OCI-LY1 (cell line): Measurements from ENCODE around the gene MAP2K6.

Experiments
- H2AFZ ChIP-seq: fragments of 200-600 bp; sonication (generic), shearing (Covaris generic); 2 replicates; pipeline ENCODE4 v1.6.0; 2014; ENCODE audit warnings: antibody characterized with exemption, mild to moderate bottlenecking, low read length
- H3F3A ChIP-seq: fragments of 200-600 bp; sonication (generic), shearing (Covaris generic); 2 replicates; pipeline ENCODE4 v1.6.0; 2014; ENCODE audit warnings: mild to moderate bottlenecking, antibody characterized with exemption, low read length, moderate library complexity; ENCODE audit not compliant: insufficient read depth
- H3K27ac ChIP-seq: fragments of 200-600 bp; sonication (generic); 2 replicates; pipeline ENCODE4 v1.5.1; 2014; ENCODE audit warnings: low read length, mixed run types, mild to moderate bottlenecking, low read depth; ENCODE audit not compliant: poor library complexity, severe bottlenecking
- H3K27me3 ChIP-seq: fragments of 200-600 bp; sonication (generic); 2 replicates; pipeline ENCODE4 v1.6.0; 2014; ENCODE audit warnings: antibody characterized with exemption, mild to moderate bottlenecking, low read length, moderate library complexity; ENCODE audit not compliant: insufficient read depth
- H3K36me3 ChIP-seq: fragments of 200-600 bp; sonication (generic); 2 replicates; pipeline ENCODE4 v1.6.1; 2014; ENCODE audit warnings: mild to moderate bottlenecking, antibody characterized with exemption, low read length, moderate library complexity, mixed read lengths; ENCODE audit not compliant: insufficient read depth
- H3K4me1 ChIP-seq: fragments of 200-600 bp; sonication (generic); 2 replicates; pipeline ENCODE4 v1.5.1; 2014; ENCODE audit warnings: mild to moderate bottlenecking, low read length, moderate library complexity; ENCODE audit not compliant: insufficient read depth, severe bottlenecking
- H3K4me2 ChIP-seq: fragments of 200-600 bp; sonication (generic), shearing (Covaris generic); 2 replicates; pipeline ENCODE4 v1.6.1; 2014; ENCODE audit warnings: low read length
- H3K4me3 ChIP-seq: fragments of 200-600 bp; sonication (generic); 2 replicates; pipeline ENCODE4 v1.5.1; 2014; ENCODE audit warnings: low read length, low read depth, mild to moderate bottlenecking, mixed read lengths; ENCODE audit not compliant: poor library complexity, severe bottlenecking
- H3K79me2 ChIP-seq: fragments of 200-600 bp; shearing (Covaris generic); 2 replicates; pipeline ENCODE4 v1.6.1; 2016; ENCODE audit warnings: mixed run types, low read length, mixed read lengths; ENCODE audit not compliant: insufficient read depth
- H3K9ac ChIP-seq: fragments of 200-600 bp; sonication (generic), shearing (Covaris generic); 2 replicates; pipeline ENCODE4 v1.6.1; 2014; ENCODE audit warnings: mild to moderate bottlenecking, low read length, mixed read lengths
- H3K9me2 ChIP-seq: fragments of 200-600 bp; sonication (generic), shearing (Covaris generic); 2 replicates; pipeline ENCODE4 v1.6.1; 2014; ENCODE audit warnings: low read depth, mild to moderate bottlenecking, low read length, mixed read lengths
- H3K9me3 ChIP-seq: fragments of 200-600 bp; shearing (Covaris generic); 2 replicates; pipeline ENCODE4 v1.6.1; 2014; ENCODE audit warnings: low read length, mixed read lengths
- H4K20me1 ChIP-seq: fragments of 200-600 bp; sonication (generic), shearing (Covaris generic); 2 replicates; pipeline ENCODE4 v1.6.0; 2016; ENCODE audit warnings: mild to moderate bottlenecking, low read length; ENCODE audit not compliant: insufficient read depth
- CTCF ChIP-seq: fragments of 200-600 bp; sonication (generic), shearing (Covaris generic); IDR thresholded peaks from 2 replicates; pipeline ENCODE4 v1.5.1; 2017; ENCODE audit warnings: mild to moderate bottlenecking, antibody characterized with exemption, low read length, moderate library complexity, mixed read lengths
- EZH2 ChIP-seq: fragments of 200-600 bp; sonication (generic), shearing (Covaris generic); IDR thresholded peaks from 2 replicates; pipeline ENCODE4 v1.8.0; 2017; ENCODE audit warnings: borderline replicate concordance, mixed run types, mild to moderate bottlenecking, antibody characterized with exemption, low read length, moderate library complexity, mixed read lengths

Gene MAP2K6

DNA sequence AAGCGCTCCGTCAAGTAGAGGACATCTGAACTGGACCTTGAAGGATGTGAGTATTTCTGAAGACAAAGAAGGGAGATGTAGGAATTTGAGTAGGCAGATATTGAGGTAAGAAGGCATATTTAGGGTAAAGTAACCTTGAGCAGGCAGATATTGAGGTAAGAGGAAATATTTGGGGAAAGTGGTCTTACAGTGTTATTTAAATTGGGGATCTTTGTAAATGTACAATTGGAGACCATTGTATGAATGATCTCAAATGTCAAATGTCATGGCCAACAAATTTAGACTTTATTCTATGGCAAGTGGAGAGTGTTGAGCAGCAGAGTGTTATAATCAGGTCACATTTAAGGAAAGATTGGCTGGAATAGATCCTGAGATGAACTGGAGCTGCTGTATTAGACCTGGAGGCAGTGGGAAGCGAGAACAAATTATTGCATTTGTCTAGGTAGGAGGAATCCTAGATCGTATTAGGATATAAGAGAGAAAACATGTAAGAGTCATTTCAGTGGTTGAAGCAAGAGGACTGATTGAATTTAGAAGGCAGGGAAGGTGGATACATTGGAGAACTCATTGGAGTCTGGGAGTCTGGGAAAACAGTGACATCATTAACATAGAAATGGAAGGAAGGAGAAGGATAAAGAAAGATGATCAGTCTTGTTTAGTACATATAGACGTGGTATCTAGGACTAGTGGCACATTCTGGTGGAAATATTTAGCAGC, 165.6 kb downstream of the MAP2K6 start:
- H3K27ac ChIP-seq, result peak overlapping the region; percentile 97
- H4K20me1 ChIP-seq, result no peaks in the 10 kb centered on the region
- H3K9me2 ChIP-seq, result no peaks in the 10 kb centered on the region
- peak overlapping the region; percentile 56 for H3K4me3 ChIP-seq
- H3F3A ChIP-seq, result peaks cover 13% of the 10 kb centered on the region
- H3K79me2 ChIP-seq, result peaks cover 9% of the 10 kb centered on the region; the same call in 1 of the 2 replicates
- H3K36me3 ChIP-seq, result no peaks in the 10 kb centered on the region
- H3K4me2 ChIP-seq, result peak overlapping the region; percentile 79
- H3K9ac ChIP-seq, result peak overlapping the region; percentile 78
- no peaks in the 10 kb centered on the region for H3K27me3 ChIP-seq
- no peaks in the 10 kb centered on the region for H3K9me3 ChIP-seq
- no peak overlapping the region for H2AFZ ChIP-seq
- H3K4me1 ChIP-seq, result peaks cover 95% of the 10 kb centered on the region
- TF ChIP-seq CTCF (no peak), EZH2 (no peak)

DNA sequence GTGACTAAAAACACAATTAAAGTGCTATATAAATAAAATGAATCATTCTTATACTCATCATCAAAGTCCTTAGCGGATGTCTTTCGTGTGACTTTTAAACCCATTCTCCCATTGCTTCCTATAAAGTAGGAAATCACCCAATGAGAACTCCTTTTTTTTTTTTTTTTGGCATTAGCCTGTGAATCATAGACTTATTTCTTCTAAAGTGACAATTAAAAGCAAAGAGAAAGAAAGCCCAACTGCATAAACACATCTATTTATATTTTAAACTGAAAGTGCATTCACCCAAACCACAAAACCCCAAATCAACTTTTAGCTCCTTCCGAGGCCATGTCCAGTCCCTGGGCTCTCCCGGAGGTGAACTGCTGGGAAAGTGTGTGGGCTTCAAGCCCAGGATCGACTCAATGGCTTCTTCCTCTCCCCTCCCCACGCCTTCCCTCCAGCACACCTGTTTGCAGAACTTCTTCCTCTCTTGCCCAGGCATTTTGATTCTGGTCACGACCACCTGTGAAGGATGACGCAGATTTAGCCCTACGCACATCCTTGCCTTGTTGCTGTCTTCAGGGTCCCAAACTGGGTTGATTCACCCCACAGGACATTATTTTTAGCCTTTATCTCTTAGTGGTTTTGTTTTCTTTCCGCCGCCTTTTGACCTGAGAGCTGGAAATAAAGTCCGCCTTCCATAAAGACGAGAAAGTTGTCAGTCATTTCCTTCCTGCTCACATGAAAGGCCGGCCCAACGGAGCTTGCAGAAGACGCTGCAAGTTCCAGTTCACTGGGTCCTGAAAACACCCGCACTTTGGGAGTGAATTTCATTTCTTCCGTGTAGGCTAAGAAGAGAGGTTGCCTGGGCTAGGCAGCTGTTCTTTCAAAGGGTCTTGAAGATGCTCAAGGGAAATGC, 166.8 kb downstream of the MAP2K6 start:
- peak overlapping the region; percentile 56 for H3K4me3 ChIP-seq
- H3K36me3 ChIP-seq, result no peaks in the 10 kb centered on the region
- peak overlapping the region; percentile 78 for H3K9ac ChIP-seq
- no peak overlapping the region for H2AFZ ChIP-seq
- TF ChIP-seq CTCF, result no peak
- no peak for TF ChIP-seq EZH2
- peak overlapping the region; percentile 79 for H3K4me2 ChIP-seq
- no peaks in the 10 kb centered on the region for H3K9me3 ChIP-seq
- H3K27ac ChIP-seq, result peak overlapping the region; percentile 97
- H4K20me1 ChIP-seq, result no peaks in the 10 kb centered on the region
- no peaks in the 10 kb centered on the region for H3K9me2 ChIP-seq
- peaks cover 9% of the 10 kb centered on the region; the same call in 1 of the 2 replicates for H3K79me2 ChIP-seq
- peaks cover 13% of the 10 kb centered on the region for H3F3A ChIP-seq
- peaks cover 95% of the 10 kb centered on the region for H3K4me1 ChIP-seq
- H3K27me3 ChIP-seq, result no peaks in the 10 kb centered on the region

- Histone ChIP-seq H3K9ac (peak overlapping the region; percentile 36), H3K4me3 (no peak overlapping the region), H3K79me2 (peaks cover under 1% of the 10 kb centered on the region; the same call in 1 of the 2 replicates), H3K27ac (peak overlapping the region; percentile 44), H3K4me1 (peaks cover 72% of the 10 kb centered on the region), H3K9me2 (no peaks in the 10 kb centered on the region), H3K4me2 (no peak overlapping the region), H3K9me3 (no peaks in the 10 kb centered on the region), H4K20me1 (no peaks in the 10 kb centered on the region), H3F3A (no peaks in the 10 kb centered on the region), H3K36me3 (no peaks in the 10 kb centered on the region), H3K27me3 (no peaks in the 10 kb centered on the region), H2AFZ (no peak overlapping the region)
- no peak for TF ChIP-seq CTCF
- no peak for TF ChIP-seq EZH2
These were observed 173.8 kb downstream of the MAP2K6 start for GRCh38 chr17:69588316-69588715.
